Uterus (tissue), 4 donors: ENCODE data around the gene ST6GALNAC5. TPM values are rescaled to one million over a fixed set of nuclear protein-coding genes. Genes with fewer than 3 reads are reported as not detected.

ENCODE experiments used
- DNase-seq, 2 donors: peaks; one replicate each; pipeline ENCODE4 v3.0.0-alpha.2; 2019 to 2020
- H3K27ac ChIP-seq, 2 donors: fragments of 200-600 bp; sonication (generic); 1 replicate in 1 of 2; 2 replicates in 1 of 2; pipeline ENCODE4 v1.5.1; 2016 to 2018
- H3K27me3 ChIP-seq, 2 donors: fragments of 200-600 bp; sonication (generic); one replicate each; pipeline ENCODE4 v1.5.1; 2018 to 2019; ENCODE audit warnings: control low read depth in 1 of 2
- H3K36me3 ChIP-seq, 2 donors: fragments of 200-600 bp; sonication (generic); one replicate each; pipeline ENCODE4 v1.5.1; 2019; ENCODE audit warnings: control low read depth in 1 of 2
- H3K4me1 ChIP-seq, 2 donors: fragments of 200-600 bp; sonication (generic); one replicate each; pipeline ENCODE4 v1.5.1; 2018 to 2019; ENCODE audit warnings: control low read depth in 1 of 2
- H3K4me3 ChIP-seq, 2 donors: fragments of 200-600 bp; sonication (generic); 1 replicate in 1 of 2; 2 replicates in 1 of 2; pipeline ENCODE4 v1.5.1; 2018 to 2019; ENCODE audit warnings: mild to moderate bottlenecking in 1 of 2
- H3K9me3 ChIP-seq, 2 donors: fragments of 200-600 bp; sonication (generic); one replicate each; pipeline ENCODE4 v1.5.1; 2019; ENCODE audit warnings: control low read depth in 1 of 2
- POLR2A ChIP-seq, 2 donors: fragments of 450-650 bp; IDR thresholded peaks; one replicate each; pipeline ENCODE4 v1.6.1; 2016; ENCODE audit warnings: antibody characterized with exemption in 2 of 2, mild to moderate bottlenecking in 1 of 2, moderate library complexity in 1 of 2
- intact Hi-C: fragments of 100-400 bp; cut with DNase I; formaldehyde crosslinking; loops from one replicate; pipeline ENCODE4 v1.15.1; 2023; ENCODE audit warnings: low total_unique reads
- total RNA-seq, 4 donors: library from RNA; depleted of rRNA in 3 of 4; stranded (reverse); fragments of >200 nt in 3 of 4; gene quantifications; one replicate each; pipeline versions ENCODE4 v1.1.0 to v1.2.4, GENCODE V29; 2014 to 2023
- TF ChIP-seq, protein P1 (sequence below), 4 experiments: fragments of 200-600 bp in 2 of 4; fragments of 450-650 bp in 2 of 4; sonication (generic) in 2 of 4; IDR thresholded peaks; one replicate each; pipeline ENCODE4 v1.5.1; 2016 to 2019; ENCODE audit warnings: antibody characterized with exemption in 4 of 4, mild to moderate bottlenecking in 2 of 4, moderate library complexity in 1 of 4
- donor health status: DM: yes; HTN: yes; CAD: no.

Gene ST6GALNAC5
- total RNA-seq, 4 donors from 2014 or later: 1.4 to 6.4 TPM; not detected in 2

DNA sequence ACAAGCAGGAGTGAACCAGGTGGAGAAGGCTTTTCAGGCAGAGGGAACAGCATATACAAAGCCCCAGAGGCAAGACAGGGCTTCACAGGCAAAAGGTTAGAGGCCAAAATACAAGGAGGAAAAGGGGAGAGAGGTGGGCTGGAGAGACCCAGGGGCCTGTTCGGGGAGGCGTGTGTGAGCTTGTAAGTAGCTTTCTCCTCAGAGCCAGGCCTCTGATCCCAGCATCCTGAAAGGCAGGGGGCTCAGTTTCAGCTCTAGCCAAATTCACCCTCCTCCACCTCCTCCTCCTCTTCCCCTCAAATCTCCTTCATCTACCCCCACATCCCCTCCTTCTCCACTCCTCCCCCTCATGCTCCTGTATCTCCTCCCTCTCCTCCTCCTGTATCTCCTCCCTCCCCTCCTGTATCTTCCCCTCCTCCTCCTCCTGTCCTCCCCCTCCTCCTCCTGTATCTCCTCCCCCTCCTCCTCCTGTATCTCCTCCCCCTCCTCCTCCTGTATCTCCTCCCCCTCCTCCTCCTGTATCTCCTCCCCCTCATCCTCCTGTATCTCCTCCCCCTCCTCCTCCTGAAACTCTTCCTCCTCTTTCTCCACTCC lies 148.6 kb downstream of the ST6GALNAC5 start:
- intact Hi-C loops: no loop called here
- no peak for TF ChIP-seq POLR2A (IDR thresholded peaks at IDR 0.05)
- TF ChIP-seq, protein P1, sequence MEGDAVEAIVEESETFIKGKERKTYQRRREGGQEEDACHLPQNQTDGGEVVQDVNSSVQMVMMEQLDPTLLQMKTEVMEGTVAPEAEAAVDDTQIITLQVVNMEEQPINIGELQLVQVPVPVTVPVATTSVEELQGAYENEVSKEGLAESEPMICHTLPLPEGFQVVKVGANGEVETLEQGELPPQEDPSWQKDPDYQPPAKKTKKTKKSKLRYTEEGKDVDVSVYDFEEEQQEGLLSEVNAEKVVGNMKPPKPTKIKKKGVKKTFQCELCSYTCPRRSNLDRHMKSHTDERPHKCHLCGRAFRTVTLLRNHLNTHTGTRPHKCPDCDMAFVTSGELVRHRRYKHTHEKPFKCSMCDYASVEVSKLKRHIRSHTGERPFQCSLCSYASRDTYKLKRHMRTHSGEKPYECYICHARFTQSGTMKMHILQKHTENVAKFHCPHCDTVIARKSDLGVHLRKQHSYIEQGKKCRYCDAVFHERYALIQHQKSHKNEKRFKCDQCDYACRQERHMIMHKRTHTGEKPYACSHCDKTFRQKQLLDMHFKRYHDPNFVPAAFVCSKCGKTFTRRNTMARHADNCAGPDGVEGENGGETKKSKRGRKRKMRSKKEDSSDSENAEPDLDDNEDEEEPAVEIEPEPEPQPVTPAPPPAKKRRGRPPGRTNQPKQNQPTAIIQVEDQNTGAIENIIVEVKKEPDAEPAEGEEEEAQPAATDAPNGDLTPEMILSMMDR (IDR thresholded peaks at IDR 0.05): no peak

DNA sequence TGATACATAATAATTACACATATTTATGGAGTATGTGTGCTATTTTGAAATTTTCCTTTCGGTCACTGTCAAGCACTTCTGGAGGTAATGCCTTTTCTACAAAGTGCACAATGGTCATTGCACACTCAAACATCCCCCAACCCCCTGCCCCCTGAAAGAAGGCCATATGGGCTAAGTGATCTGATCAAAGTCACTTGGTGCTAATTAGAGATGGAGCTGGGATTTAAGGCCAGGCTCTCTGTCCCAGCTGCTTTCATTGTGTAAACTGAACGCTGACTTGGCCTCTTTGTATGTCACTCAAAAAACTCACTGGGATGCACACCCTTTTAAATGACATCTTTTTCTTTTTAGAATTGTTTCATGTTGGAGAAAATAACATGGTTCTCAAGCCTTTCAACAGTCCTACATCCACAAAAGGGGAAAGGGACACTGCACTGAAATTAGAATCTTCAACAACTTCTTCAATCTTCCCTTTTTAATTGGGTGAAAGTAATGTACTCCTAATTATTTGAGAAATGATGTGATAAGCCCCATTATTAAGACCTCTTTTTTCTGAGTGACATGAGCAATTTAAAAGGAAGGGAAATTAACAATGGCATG lies 149.2 kb downstream of the ST6GALNAC5 start:
- Histone ChIP-seq H3K27ac (no peak overlapping the region), H3K4me1 (no peaks in the 10 kb centered on the region), H3K36me3 (no peaks in the 10 kb centered on the region), H3K4me3 (no peak overlapping the region), H3K27me3 (no peaks in the 10 kb centered on the region), H3K9me3 (no peaks in the 10 kb centered on the region)
- intact Hi-C loops: no loop called here
- no peak for TF ChIP-seq POLR2A (IDR thresholded peaks at IDR 0.05)
- TF ChIP-seq, protein P1 (IDR thresholded peaks at IDR 0.05): no peak
- no peak for DNase-seq

More for the DNA sequence above, 148.6 kb downstream of the ST6GALNAC5 start:
- Histone ChIP-seq H3K4me3 (no peak overlapping the region), H3K27me3 (no peaks in the 10 kb centered on the region), H3K36me3 (no peaks in the 10 kb centered on the region), H3K4me1 (no peaks in the 10 kb centered on the region), H3K9me3 (no peaks in the 10 kb centered on the region), H3K27ac (no peak overlapping the region)
- DNase-seq: no peak

DNA sequence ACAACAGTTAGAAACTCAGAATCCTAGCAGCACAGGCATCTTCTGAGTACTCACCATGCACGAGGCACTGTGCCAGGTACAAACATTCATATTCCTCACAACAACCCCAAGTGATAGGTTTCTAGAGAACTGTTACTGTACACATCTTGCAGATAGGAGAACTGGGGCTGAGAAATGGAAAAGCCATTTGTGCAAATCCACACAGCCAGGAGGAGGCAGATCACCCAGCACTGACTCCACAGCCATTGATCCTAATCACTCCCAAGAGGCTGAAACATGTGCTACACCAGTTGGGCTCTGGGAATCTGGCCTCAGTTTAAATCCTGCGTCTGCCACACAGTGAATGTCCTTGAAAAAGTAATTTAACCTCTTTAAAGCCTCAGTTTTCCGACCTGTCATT lies 151.0 kb downstream of the ST6GALNAC5 start:
- H3K27ac ChIP-seq: no peak overlapping the region
- no peaks in the 10 kb centered on the region for H3K36me3 ChIP-seq
- no peaks in the 10 kb centered on the region for H3K9me3 ChIP-seq
- no peaks in the 10 kb centered on the region for H3K4me1 ChIP-seq
- no peak for TF ChIP-seq POLR2A (IDR thresholded peaks at IDR 0.05)
- DNase-seq: no peak
- no peak overlapping the region for H3K4me3 ChIP-seq
- intact Hi-C loops: no loop called here
- no peaks in the 10 kb centered on the region for H3K27me3 ChIP-seq

DNA sequence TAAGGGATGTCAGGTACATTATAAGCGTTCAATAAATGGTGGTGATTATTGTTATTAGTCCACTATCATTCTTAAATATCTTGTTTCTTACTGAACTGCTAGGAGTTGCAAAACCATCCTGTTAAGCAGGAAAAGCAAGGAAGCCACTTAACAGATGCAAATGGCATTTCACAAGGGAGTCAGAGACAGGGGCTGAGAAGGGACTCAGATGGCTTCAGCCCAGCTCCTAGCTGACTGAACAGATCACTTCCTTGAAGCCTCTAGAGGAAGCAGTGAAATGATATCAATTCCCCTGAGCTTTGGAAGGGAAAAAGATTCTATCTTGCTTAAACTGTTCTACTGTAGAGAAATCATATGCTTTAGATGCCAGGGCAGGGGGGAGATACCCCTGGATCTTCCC lies 151.5 kb downstream of the ST6GALNAC5 start:
- H3K27me3 ChIP-seq: no peaks in the 10 kb centered on the region
- H3K36me3 ChIP-seq: no peaks in the 10 kb centered on the region
- intact Hi-C loops: no loop called here
- no peak for DNase-seq
- H3K27ac ChIP-seq: no peak overlapping the region
- no peaks in the 10 kb centered on the region for H3K4me1 ChIP-seq
- no peaks in the 10 kb centered on the region for H3K9me3 ChIP-seq
- no peak overlapping the region for H3K4me3 ChIP-seq
- TF ChIP-seq, protein P1 (IDR thresholded peaks at IDR 0.05): no peak
- TF ChIP-seq POLR2A (IDR thresholded peaks at IDR 0.05): no peak

DNA sequence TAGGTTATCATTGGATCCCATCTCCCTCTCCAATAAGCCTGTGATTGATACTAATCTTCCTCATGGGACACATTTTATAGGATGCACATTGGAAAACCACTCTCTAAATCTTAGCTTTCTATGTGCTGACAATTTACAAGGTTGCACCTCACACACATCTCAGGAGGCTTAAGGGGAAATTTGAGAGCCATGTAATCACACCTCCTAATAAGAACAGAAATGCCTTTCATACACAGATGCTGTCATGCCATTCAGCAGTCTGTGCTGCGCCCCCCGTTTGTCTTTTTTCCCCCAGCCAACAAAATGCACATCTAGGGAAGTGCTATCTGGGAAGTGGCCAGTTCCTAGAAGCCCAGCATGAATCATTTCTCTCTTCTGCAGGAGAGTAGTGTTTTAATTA lies 154.5 kb downstream of the ST6GALNAC5 start:
- no peak for DNase-seq
- Histone ChIP-seq H3K36me3 (no peaks in the 10 kb centered on the region), H3K27me3 (no peaks in the 10 kb centered on the region), H3K27ac (no peak overlapping the region), H3K9me3 (no peaks in the 10 kb centered on the region), H3K4me1 (no peaks in the 10 kb centered on the region), H3K4me3 (no peak overlapping the region)
- intact Hi-C loops: no loop called here
- TF ChIP-seq, protein P1 (IDR thresholded peaks at IDR 0.05): no peak
- TF ChIP-seq POLR2A (IDR thresholded peaks at IDR 0.05): no peak
